Ammon's horn (tissue), 1 donor: ENCODE measurements around the gene PHF21B.

Experiments used
- DNase-seq: peaks from one replicate; pipeline ENCODE4 v3.0.0-alpha.2; 2016; ENCODE audit warnings: low spot score

The PHF21B gene

DNA sequence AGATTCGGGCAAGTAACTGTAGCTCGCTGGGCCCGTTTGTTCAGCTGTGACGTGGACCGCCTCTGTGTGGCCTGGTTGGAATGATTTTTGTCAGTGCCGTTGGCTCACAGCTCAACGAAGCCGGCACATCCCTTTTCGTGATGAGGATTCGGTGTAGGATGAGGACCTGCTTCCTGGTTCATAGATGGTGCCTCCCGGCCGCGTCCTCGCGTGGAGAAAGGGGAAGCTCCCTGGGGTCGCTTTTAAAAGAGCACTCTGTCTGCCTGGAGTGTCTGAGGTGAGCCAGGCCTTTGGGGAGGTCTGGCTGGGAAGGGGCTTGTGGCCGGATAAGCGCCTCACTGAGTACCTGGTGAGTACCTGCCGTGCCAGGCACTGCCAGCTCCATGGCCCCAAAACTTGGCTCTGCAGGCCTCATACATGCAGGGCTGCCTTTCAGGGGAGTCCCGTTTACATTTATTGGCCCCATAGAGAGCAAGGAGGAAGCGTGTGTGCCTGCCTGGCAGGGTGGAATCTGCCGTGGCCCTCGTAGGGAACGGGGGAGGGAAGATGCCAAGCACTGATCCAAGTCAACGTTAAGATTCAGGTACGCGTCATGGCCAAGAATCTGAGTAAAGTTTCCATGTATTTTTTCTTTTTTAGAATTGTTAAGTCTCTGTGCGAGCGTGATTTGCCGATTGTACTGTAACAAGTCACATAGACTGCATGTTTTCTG is 169.0 kb downstream of the PHF21B start:
- no peak for DNase-seq

DNA sequence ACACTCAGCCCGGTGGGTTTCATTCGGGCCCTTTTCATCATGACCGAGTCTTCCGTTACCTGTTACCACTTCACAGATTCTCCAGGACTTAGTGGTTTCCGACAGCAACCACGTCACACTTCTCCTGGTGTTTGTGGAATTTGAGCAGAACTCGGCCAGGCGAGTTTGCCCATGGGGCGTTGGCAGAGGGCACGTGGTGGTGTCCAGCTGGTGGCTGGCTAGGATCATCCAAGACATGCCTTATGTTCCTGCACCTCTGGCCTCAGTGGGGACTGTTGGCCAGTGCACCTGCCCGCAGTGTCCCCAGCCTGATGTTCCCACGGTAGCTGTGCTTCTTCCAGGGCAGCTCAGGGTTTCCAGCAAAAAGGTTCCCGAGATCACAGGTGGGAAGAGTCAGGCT is 170.1 kb downstream of the PHF21B start:
- no peak for DNase-seq

DNA sequence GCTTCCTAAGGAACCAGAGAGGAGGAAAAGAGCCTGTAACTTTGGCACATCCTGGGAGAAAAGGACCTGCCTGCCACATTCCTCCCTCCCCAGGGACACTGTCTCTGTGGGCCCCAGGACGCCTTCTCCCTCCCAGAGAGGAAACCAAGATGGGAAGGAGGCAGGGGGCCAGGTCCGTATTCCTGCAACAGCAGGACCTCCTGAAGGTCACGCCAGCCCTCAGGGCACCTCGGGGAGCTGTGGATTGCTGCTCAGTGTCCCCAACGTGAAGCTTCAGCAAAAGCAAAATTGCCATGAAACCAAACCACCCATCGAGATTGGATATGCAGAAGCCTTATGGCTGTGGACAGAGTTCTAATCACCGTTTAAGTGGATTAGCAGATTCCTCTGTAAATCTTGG is 170.7 kb downstream of the PHF21B start:
- no peak for DNase-seq

DNA sequence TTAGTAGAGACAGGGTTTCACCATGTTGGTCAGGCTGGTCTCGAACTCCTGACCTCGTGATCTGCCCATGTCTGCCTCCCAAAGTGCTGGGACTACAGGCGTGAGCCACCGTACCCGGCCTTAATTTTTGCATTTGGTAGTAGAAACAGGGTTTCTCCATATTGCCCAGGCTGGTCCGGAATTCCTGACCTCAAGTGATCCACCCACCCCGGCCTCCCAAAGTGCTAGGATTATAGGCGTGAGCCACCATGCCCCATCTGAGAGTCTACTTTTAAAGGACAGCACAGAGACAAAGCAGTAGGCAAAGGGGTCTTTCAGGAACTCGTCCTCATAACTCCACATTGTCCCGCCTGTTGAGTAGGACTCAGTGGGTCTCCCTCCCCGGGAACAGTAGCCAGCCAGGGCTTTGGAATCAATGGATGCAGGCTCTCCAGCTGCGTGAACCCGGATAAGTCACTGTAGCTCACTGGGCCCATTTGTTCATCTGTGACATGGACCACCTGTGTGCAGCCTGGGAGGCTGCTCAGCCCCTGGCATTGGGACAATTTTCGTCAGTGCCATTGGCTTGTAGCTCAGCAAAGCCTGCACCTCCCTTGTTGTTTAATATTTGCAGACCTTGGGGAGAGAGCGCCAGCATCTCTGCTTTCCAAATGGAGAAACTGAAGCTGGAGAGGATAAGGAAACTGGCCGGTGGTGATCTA is 171.3 kb downstream of the PHF21B start:
- DNase-seq: no peak

DNA sequence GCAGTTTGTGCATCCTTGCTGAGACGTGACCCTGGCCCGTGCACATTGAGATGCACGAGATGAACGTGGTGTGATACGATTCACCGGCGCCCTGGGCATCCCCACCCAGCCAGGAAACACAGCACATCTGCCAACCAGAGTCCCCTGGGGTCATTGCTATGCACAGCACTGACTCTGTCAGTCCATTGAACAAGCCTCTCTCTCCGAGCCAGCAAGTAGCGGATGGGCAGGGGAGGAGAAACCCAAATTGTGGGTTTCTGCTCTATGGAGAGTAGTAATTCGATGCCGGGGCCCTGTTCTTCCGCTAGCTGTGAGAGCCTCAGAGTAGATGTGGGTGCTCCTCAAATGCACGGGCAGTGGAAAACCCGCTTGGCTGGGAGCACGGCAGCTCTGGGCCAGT is 172.3 kb downstream of the PHF21B start:
- no peak for DNase-seq

DNA sequence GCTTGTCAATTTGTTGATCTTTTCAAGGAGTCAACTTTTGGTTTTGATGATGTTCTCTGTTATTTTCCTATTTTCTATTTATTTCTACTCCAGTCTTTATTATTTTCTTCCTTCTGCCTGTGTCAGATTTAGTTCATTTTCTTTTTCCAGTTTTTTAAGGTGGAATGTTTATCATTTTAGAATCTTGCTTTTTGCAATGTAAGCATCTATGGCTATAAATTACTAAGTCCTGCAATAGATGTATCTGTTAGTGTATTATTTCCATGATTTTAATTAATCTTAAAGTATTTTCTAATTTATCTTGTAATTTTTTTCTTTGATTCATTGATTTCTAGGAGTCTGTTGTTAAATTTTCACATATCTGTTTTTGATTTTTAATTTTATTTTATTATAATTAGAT is 175.7 kb downstream of the PHF21B start:
- DNase-seq: no peak

DNA sequence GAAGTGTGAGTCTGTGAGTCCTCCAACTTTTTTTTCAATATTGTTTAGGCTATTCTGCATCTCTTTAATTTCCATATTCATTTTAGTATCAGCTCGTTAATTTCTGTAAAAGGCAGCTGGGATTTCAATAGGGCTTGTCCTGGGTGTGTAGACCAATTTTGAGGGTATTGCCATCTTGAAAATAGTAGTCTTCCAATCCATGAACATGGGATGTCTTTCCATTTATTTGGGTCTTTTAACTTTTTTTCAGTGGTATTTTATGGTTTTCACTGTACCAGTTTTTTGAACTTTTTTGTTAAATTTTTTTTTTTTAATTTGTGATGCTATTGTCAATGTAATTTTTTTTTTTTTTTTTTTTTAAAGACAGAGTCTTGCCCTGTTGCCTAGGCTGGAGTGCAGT is 177.9 kb downstream of the PHF21B start:
- DNase-seq: no peak
